Measurements from ENCODE around the gene LMOD1. TPM values are rescaled to one million over a fixed set of nuclear protein-coding genes. Genes with fewer than 3 reads are reported as not detected.
A peak's percentile ranks its signal among the peaks of the same experiment; 100 is the strongest.

Gene LMOD1
- not detected for polyA plus RNA-seq

- H3K36me3 Mint-ChIP-seq, result no peaks in the 10 kb centered on the region
- peak within 1 kb of the TSS in 2 of 3 donors; percentile 18 to 59 for H3K27ac Mint-ChIP-seq
Observed at GRCh38 chr1:201946224-201946908, at the start of gene LMOD1. LMOD1 (minus strand) TSS chr1:201946548; CDS start chr1:201946340, 208 bp downstream.

GRCh38 chr1:201990427-201990826 lies 44.1 kb upstream of the LMOD1 start:
- Mint-ChIP-seq H3K27me3 (no peaks in the 10 kb centered on the region), H3K36me3 (peaks cover 4% of the 10 kb centered on the region), H3K27ac (no peak overlapping the region), H3K4me3 (no peak overlapping the region), H3K9me3 (no peaks in the 10 kb centered on the region), H3K4me1 (peaks cover 0 to 2% (median 2%) of the 10 kb centered on the region in 3 donors)

More at GRCh38 chr1:201946224-201946908, at the start of gene LMOD1:
- Mint-ChIP-seq H3K4me3 (peak within 1 kb of the TSS in 3 of 4 donors; percentile 68 to 83 (median 82)), H3K9me3 (no peaks in the 10 kb centered on the region), H3K4me1 (peaks cover 2 to 11% (median 9%) of the 10 kb centered on the region in 3 donors), H3K27me3 (peaks cover 44% of the 10 kb centered on the region)

GRCh38 chr1:201989354-201990128 lies 43.2 kb upstream of the LMOD1 start:
- peaks cover 4% of the 10 kb centered on the region for H3K36me3 Mint-ChIP-seq
- no peak overlapping the region for H3K4me3 Mint-ChIP-seq
- H3K9me3 Mint-ChIP-seq, result no peaks in the 10 kb centered on the region
- H3K27ac Mint-ChIP-seq, result no peak overlapping the region
- no peaks in the 10 kb centered on the region for H3K27me3 Mint-ChIP-seq
- peaks cover 0 to 2% (median 2%) of the 10 kb centered on the region in 3 donors for H3K4me1 Mint-ChIP-seq

- Mint-ChIP-seq H3K36me3 (peaks cover 4% of the 10 kb centered on the region), H3K27ac (peak overlapping the region in 1 of 3 donors; percentile 27), H3K4me1 (peaks cover under 1 to 9% (median 3%) of the 10 kb centered on the region in 3 donors), H3K4me3 (no peak overlapping the region), H3K27me3 (no peaks in the 10 kb centered on the region), H3K9me3 (no peaks in the 10 kb centered on the region)
Observed at GRCh38 chr1:201988601-201989000, 42.3 kb upstream of the LMOD1 start.

- Mint-ChIP-seq H3K4me1 (peaks cover 14 to 20% (median 15%) of the 10 kb centered on the region in 3 donors), H3K27me3 (no peaks in the 10 kb centered on the region), H3K27ac (no peak overlapping the region), H3K4me3 (peak overlapping the region in 2 of 4 donors; percentile 44 to 59), H3K9me3 (no peaks in the 10 kb centered on the region), H3K36me3 (no peaks in the 10 kb centered on the region)
Observed at GRCh38 chr1:201985355-201985754, 39.0 kb upstream of the LMOD1 start.

- no peak overlapping the region for H3K27ac Mint-ChIP-seq
- no peaks in the 10 kb centered on the region for H3K27me3 Mint-ChIP-seq
- H3K4me1 Mint-ChIP-seq, result peaks cover 14 to 20% (median 15%) of the 10 kb centered on the region in 3 donors
Observed at GRCh38 chr1:201984446-201984845, 38.1 kb upstream of the LMOD1 start.

GRCh38 chr1:201983380-201983805 lies 37.0 kb upstream of the LMOD1 start:
- Mint-ChIP-seq H3K9me3 (no peaks in the 10 kb centered on the region), H3K27me3 (no peaks in the 10 kb centered on the region), H3K4me3 (peak overlapping the region; percentile 89 to 98 (median 93)), H3K27ac (peak overlapping the region; percentile 18 to 91 (median 90)), H3K4me1 (peaks cover 14 to 20% (median 15%) of the 10 kb centered on the region in 3 donors), H3K36me3 (peaks cover 1% of the 10 kb centered on the region)

More at GRCh38 chr1:201984446-201984845, 38.1 kb upstream of the LMOD1 start:
- Mint-ChIP-seq H3K4me3 (peak overlapping the region in 2 of 4 donors; percentile 34 to 89), H3K9me3 (no peaks in the 10 kb centered on the region), H3K36me3 (peaks cover 1% of the 10 kb centered on the region)

- Mint-ChIP-seq H3K27me3 (no peaks in the 10 kb centered on the region), H3K4me1 (peaks cover 14 to 20% (median 15%) of the 10 kb centered on the region in 3 donors), H3K27ac (peak within 1 kb of the TSS; percentile 61 to 96 (median 90)), H3K36me3 (peaks cover 1% of the 10 kb centered on the region), H3K4me3 (peak within 1 kb of the TSS; percentile 93 to 100 (median 96)), H3K9me3 (no peaks in the 10 kb centered on the region)
Observed at GRCh38 chr1:201982623-201983379, 36.5 kb upstream of the LMOD1 start, which contains the start of gene RNPEP. RNPEP (plus strand) TSS chr1:201982648; CDS start chr1:201982667, 19 bp downstream.

GRCh38 chr1:201982082-201982622 lies 35.8 kb upstream of the LMOD1 start:
- Mint-ChIP-seq H3K4me1 (peaks cover 14 to 20% (median 15%) of the 10 kb centered on the region in 3 donors), H3K36me3 (peaks cover 1% of the 10 kb centered on the region), H3K27ac (peak overlapping the region in 2 of 3 donors; percentile 61 to 96), H3K27me3 (no peaks in the 10 kb centered on the region), H3K4me3 (peak overlapping the region; percentile 93 to 100 (median 95)), H3K9me3 (no peaks in the 10 kb centered on the region)

GRCh38 chr1:201970334-201971159 lies 24.2 kb upstream of the LMOD1 start:
- no peaks in the 10 kb centered on the region for H3K36me3 Mint-ChIP-seq
- H3K9me3 Mint-ChIP-seq, result no peaks in the 10 kb centered on the region
- no peaks in the 10 kb centered on the region for H3K27me3 Mint-ChIP-seq
- no peak overlapping the region for H3K27ac Mint-ChIP-seq
- H3K4me3 Mint-ChIP-seq, result no peak overlapping the region
- H3K4me1 Mint-ChIP-seq, result peaks cover 0 to 2% (median 1%) of the 10 kb centered on the region in 3 donors

- no peaks in the 10 kb centered on the region for H3K9me3 Mint-ChIP-seq
- H3K4me1 Mint-ChIP-seq, result peaks cover 0 to 2% (median 1%) of the 10 kb centered on the region in 3 donors
- no peaks in the 10 kb centered on the region for H3K27me3 Mint-ChIP-seq
- no peak overlapping the region for H3K4me3 Mint-ChIP-seq
- peak overlapping the region in 1 of 3 donors; percentile 80 for H3K27ac Mint-ChIP-seq
- no peaks in the 10 kb centered on the region for H3K36me3 Mint-ChIP-seq
Observed at GRCh38 chr1:201968202-201968925, 22.0 kb upstream of the LMOD1 start.

- H3K4me1 Mint-ChIP-seq, result peaks cover 0 to 2% (median 1%) of the 10 kb centered on the region in 3 donors
- no peaks in the 10 kb centered on the region for H3K9me3 Mint-ChIP-seq
- no peak overlapping the region for H3K27ac Mint-ChIP-seq
- no peaks in the 10 kb centered on the region for H3K36me3 Mint-ChIP-seq
- no peak overlapping the region for H3K4me3 Mint-ChIP-seq
- H3K27me3 Mint-ChIP-seq, result no peaks in the 10 kb centered on the region
Observed at GRCh38 chr1:201966171-201966570, 19.8 kb upstream of the LMOD1 start.

GRCh38 chr1:201964261-201964660 lies 17.9 kb upstream of the LMOD1 start:
- Mint-ChIP-seq H3K36me3 (no peaks in the 10 kb centered on the region), H3K4me1 (peaks cover 0 to 2% (median 1%) of the 10 kb centered on the region in 3 donors)

More at GRCh38 chr1:201964261-201964660, 17.9 kb upstream of the LMOD1 start:
- Mint-ChIP-seq H3K27ac (no peak overlapping the region), H3K4me3 (no peak overlapping the region), H3K27me3 (no peaks in the 10 kb centered on the region), H3K9me3 (no peaks in the 10 kb centered on the region)

Data from IgD-negative memory B cell (primary cell).